Measurements from ENCODE around the gene CLTC. TPM values are rescaled to one million over a fixed set of nuclear protein-coding genes. Genes with fewer than 3 reads are reported as not detected.

CLTC gene
- total RNA-seq, 1 donor from 2014 or later: 246 TPM

DNA sequence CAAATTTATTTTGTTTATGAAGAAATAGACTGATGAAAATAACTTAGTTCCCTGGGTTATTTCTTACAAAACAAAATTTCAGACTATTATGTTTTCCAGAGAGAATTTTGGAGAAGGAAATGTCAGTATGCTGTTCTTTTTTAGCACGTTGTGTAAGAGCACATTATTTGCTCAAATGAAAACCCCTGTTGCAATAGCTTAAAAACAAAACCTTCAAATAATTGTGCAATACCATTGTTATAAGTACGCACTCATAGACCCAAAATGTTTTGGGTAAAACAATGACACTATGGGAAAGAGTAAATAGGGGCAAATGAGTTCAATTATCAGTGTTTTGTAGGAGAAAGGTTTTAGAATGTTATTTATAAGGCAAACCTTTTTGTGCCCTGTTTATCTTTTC is 106.0 kb downstream of the CLTC start:
- no peak for DNase-seq (ENCODE audit: low spot score)

DNA sequence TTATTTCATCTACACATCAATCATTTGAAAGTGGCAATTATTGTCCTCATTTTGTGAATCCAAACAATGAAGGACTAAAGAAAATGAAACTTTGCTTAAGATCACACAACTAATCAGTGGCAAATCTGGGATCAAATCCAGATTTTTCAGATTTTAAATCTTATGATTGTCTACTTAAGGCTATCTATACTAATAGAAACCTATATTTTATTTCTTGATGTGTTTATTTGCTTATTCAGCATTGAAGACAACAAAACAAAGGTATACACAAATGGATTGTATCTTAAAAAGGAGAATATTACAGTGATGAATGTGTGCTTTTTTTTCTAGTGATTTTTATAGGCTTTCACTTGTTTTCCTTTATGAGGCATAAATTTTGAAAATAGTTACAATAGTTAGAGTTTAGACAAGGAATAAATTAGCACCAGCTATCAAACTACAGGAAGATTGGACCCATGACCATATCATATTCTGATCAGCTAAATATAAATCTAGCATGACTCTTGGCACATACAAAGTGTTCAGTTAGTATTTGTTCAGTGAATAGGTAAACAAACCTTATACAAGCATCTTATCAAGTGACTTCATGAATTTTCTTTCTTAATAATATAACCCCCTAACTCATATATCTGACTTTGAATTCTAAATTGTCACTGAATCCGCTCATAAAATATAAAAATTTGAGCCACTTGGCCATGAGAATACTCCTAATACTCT is 108.3 kb downstream of the CLTC start:
- no peak for DNase-seq (ENCODE audit: low spot score)

DNA sequence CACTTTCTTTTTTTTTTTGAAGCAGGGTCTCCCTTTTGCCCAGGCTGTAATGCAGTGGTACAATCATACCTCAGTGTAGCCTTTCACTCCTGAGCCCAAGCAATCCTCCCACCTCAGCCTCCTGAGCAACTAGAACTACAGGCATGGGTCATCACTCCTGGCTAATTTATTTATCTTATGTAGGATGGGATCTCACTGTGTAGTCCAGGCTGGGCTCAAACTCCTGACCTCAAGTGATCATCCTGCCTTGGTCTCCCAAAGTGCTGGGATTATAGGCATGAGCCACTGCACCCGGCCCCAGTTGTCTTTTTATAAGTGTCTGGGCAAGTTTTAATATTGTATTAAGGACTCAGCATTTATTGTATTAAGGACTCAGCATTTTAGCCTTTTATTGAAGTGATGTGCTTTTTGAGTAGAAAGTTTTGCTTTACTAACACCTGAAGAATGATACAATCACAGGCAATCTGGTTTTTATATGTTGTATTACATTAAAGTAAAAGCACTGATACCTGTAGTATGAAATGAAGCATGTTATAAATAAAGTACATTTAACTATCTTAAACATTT is 110.7 kb downstream of the CLTC start:
- DNase-seq (ENCODE audit: low spot score): no peak

DNA sequence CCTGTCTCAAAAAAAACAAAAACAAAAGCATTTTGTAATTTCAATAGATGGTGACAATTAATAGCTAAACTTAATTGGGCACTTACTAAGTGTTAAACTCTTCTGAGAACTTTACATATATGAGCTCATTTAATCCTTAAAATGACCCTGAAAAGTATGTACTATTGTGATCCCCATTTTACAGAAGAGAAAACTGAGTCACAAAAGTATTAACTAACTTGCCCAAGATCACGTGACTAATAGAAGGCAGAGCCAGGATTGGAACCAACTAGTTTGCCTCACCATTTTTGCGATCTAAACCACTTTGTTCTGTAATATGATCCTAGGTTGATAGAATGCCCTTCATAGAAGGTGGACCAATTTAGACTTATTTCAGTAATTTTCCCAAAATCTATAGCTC is 114.0 kb downstream of the CLTC start:
- DNase-seq (ENCODE audit: low spot score): no peak

DNA sequence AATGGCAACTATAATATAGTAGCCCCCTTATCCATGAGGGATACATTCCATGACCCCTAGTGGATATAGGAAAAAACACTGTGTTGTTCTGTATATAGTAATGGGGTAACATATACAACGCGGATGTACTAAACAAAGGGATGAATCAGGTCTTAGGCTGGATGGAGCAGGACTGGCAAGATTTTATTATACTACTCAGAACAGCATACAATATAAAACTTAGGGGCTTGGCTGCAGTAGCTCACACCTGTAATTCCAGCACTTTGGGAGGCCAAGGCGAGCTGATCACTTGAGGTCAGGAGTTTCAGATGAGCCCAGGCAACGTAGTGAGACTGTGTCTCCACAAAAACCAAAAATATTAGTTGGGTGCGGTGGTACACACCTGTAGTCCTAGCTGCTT is 114.5 kb downstream of the CLTC start:
- no peak for DNase-seq (ENCODE audit: low spot score)

DNA sequence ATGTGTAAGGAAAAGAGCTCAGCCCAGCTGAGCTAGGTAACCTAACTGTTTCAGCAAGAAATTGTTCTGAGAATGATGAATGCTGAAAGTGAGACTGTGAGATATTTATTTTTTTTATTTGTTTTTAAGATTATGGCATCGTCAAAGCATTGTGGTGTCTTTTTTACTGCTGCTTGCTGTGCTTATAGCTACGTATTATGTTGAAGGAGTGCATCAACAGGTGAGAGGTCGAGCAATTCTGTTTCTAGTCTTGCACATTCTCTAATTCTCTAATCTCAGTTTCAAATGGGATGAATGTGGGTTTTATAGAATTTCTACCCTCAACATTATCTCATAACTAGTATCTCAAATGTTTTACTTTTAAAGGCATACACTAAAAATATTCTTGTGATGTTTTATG is 117.6 kb downstream of the CLTC start:
- no peak for DNase-seq (ENCODE audit: low spot score)

DNA sequence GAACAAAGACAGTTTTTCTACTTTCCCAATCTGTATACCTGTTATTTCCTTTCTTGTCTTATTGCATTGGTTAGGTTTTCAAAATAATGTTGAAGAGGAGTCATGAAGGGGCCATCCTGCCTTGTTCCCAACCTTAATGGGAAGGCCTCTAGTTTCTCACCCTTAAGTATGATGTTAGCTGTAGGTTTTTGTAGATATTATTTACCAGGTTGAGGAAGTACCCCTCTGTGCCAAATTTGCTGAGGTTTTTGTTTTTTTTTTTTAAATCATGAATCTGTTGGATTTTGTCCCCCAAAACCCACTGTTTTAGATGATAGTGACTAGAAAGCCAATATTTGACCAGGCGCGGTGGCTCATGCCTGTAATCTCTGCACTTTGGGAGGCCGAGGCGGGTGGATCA is 124.1 kb downstream of the CLTC start:
- no peak for DNase-seq (ENCODE audit: low spot score)

DNA sequence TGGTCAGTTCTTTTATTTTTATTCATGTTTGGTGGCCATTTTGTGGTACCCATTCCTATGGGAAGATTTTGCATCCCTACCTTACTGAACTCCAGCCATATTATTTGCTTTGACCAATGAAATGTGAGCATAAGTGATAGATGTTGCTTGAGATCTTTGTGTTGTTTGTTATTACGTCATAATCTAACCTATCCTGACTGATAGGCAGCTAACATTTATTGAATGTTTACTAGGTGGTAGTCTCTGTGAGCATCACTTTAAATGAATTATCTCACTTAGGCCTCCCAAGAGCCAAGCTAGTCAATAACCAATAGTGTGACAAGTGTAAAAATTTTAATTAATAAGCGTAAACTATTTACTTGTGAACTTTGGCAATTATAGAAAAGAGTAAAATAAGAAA is 125.3 kb downstream of the CLTC start:
- no peak for DNase-seq (ENCODE audit: low spot score)

Other genes starting within 250 kb of the CLTC start
- gene DHX40, start 54.3 kb upstream of the CLTC start, total RNA-seq: 33.2 TPM
- gene PTRH2, start 87.5 kb downstream of the CLTC start, total RNA-seq: 17.2 TPM
- gene VMP1, start 87.8 kb downstream of the CLTC start, total RNA-seq: 167 TPM